AG04450 (cell line): ENCODE results near the gene BMPR1A. TPM values are rescaled to one million over a fixed set of nuclear protein-coding genes. Genes with fewer than 3 reads are reported as not detected.

Experiments used
- CTCF ChIA-PET: fragments of 300-600, 350-600 bp; formaldehyde crosslinking; extraction: SDS; loops from one replicate; lab custom pipeline; 2022; ENCODE audit warnings: antibody characterized with exemption, inconsistent platforms; lab: Charles Lee
- POLR2A ChIA-PET: fragments of 350-600 bp; formaldehyde crosslinking; extraction: SDS; loops from one replicate; lab custom pipeline; 2021; ENCODE audit warnings: antibody characterized with exemption, inconsistent platforms; lab: Yijun Ruan, JAX
- DNase-seq: peaks from one replicate; pipeline ENCODE4 v3.0.0-alpha.2; 2011; ENCODE audit warnings: low read depth, low spot score
- H3K27ac ChIP-seq: one replicate; pipeline ENCODE4 v1.5.1; 2012; ENCODE audit warnings: low read depth, low read length, control low read depth
- H3K27me3 ChIP-seq: one replicate; pipeline ENCODE4 v1.6.0; 2012; ENCODE audit warnings: low read length; ENCODE audit not compliant: control insufficient read depth, insufficient read depth
- H3K4me3 ChIP-seq: 2 replicates; pipeline ENCODE4 v1.5.1; 2011; ENCODE audit warnings: mild to moderate bottlenecking, low read depth, low read length, control low read depth
- H3K9me3 ChIP-seq: 2 replicates; pipeline ENCODE4 v1.5.1; 2012; ENCODE audit warnings: low read length; ENCODE audit not compliant: control insufficient read depth, insufficient read depth
- CTCF ChIP-seq: IDR thresholded peaks from 2 replicates; pipeline ENCODE4 v1.5.1; 2011; ENCODE audit warnings: low read depth, low read length, control low read depth, inconsistent platforms
- polyA plus RNA-seq: library from polyadenylated mRNA; depleted of rRNA; stranded (reverse); fragments of >200 nt; gene quantifications from 2 replicates; pipeline ENCODE4 v1.2.3, GENCODE V29; 2011

BMPR1A gene
- polyA plus RNA-seq, 1 experiment, result 41.9 TPM

- H3K9me3 ChIP-seq, result no peaks in the 10 kb centered on the region
- no peak overlapping the region for H3K4me3 ChIP-seq
- POLR2A ChIA-PET, result interaction anchor here (0.7 kb wide), 1 partner anchor 146 kb away, joined by 6 read pairs; no protein-coding TSS in a partner anchor
- H3K27me3 ChIP-seq, result no peaks in the 10 kb centered on the region
- no peak for TF ChIP-seq CTCF
- DNase-seq, result no peak
- no peak overlapping the region for H3K27ac ChIP-seq
- CTCF ChIA-PET, result no interaction called here
Measured at GRCh38 chr10:86793696-86794095, 37.3 kb downstream of the BMPR1A start.

GRCh38 chr10:86795353-86795752 lies 38.9 kb downstream of the BMPR1A start:
- no peaks in the 10 kb centered on the region for H3K9me3 ChIP-seq
- no peaks in the 10 kb centered on the region for H3K27me3 ChIP-seq
- ChIA-PET POLR2A (interaction anchor here (1.2 kb wide), 1 partner anchor 40 kb away, joined by 3 read pairs; no protein-coding TSS in a partner anchor), CTCF (interaction anchor here (0.6 to 1.2 kb wide), 2 partner anchors 45 to 143 kb away, joined by 3 to 5 read pairs; no protein-coding TSS in a partner anchor)
- no peak overlapping the region for H3K27ac ChIP-seq
- no peak overlapping the region for H3K4me3 ChIP-seq
- TF ChIP-seq CTCF, result no peak
- DNase-seq, result peak; percentile 51

- ChIA-PET CTCF (interaction anchor here (0.6 kb wide), 1 partner anchor 113 kb away, joined by 4 read pairs; no protein-coding TSS in a partner anchor), POLR2A (no interaction called here)
- H3K27ac ChIP-seq, result no peak overlapping the region
- H3K4me3 ChIP-seq, result no peak overlapping the region
- no peaks in the 10 kb centered on the region for H3K27me3 ChIP-seq
- DNase-seq, result no peak
- H3K9me3 ChIP-seq, result no peaks in the 10 kb centered on the region
- TF ChIP-seq CTCF, result no peak
Measured at GRCh38 chr10:86798025-86798424, 41.6 kb downstream of the BMPR1A start.

- POLR2A ChIA-PET, result interaction anchor here (1.0 kb wide), 1 partner anchor 87 kb away, joined by 3 read pairs; no protein-coding TSS in a partner anchor
- H3K27ac ChIP-seq, result no peak overlapping the region
- CTCF ChIA-PET, result interaction anchor here (0.6 kb wide), 1 partner anchor 112 kb away, joined by 4 read pairs; no protein-coding TSS in a partner anchor
Measured at GRCh38 chr10:86798611-86799010, 42.2 kb downstream of the BMPR1A start.

More at GRCh38 chr10:86798611-86799010, 42.2 kb downstream of the BMPR1A start:
- no peaks in the 10 kb centered on the region for H3K27me3 ChIP-seq
- no peak for DNase-seq
- no peaks in the 10 kb centered on the region for H3K9me3 ChIP-seq
- TF ChIP-seq CTCF, result no peak
- no peak overlapping the region for H3K4me3 ChIP-seq
